GM19099 (cell line): ENCODE measurements around the gene LBHD1.

Source experiments
- POLR2A ChIP-seq: IDR thresholded peaks from 3 replicates; pipeline ENCODE4 v1.6.1; 2011; ENCODE audit warnings: low read depth; ENCODE audit not compliant: insufficient read length; ENCODE audit errors: extremely low read depth

LBHD1 gene

GRCh38 chr11:62648185-62648966 is 23.7 kb downstream of the LBHD1 start:
- TF ChIP-seq POLR2A: no peak

GRCh38 chr11:62647609-62648005 is 24.5 kb downstream of the LBHD1 start:
- no peak for TF ChIP-seq POLR2A

- TF ChIP-seq POLR2A: no peak
Measured at GRCh38 chr11:62646825-62647608, 25.1 kb downstream of the LBHD1 start.

GRCh38 chr11:62645946-62646824 is 25.9 kb downstream of the LBHD1 start, which contains the start of gene GANAB:
GANAB (minus strand) TSS chr11:62646613; CDS start chr11:62646599, 14 bp downstream.
- peak; percentile 94 for TF ChIP-seq POLR2A

GRCh38 chr11:62645671-62645945 is 26.5 kb downstream of the LBHD1 start:
- no peak for TF ChIP-seq POLR2A

- TF ChIP-seq POLR2A: no peak
Measured at GRCh38 chr11:62644220-62644619, 27.8 kb downstream of the LBHD1 start.

- no peak for TF ChIP-seq POLR2A
Measured at GRCh38 chr11:62632492-62632891, 39.6 kb downstream of the LBHD1 start.

GRCh38 chr11:62627713-62628112 is 44.4 kb downstream of the LBHD1 start:
- no peak for TF ChIP-seq POLR2A

- TF ChIP-seq POLR2A: no peak
Measured at GRCh38 chr11:62622476-62623089, 49.5 kb downstream of the LBHD1 start.

- TF ChIP-seq POLR2A: peak; percentile 84
Measured at GRCh38 chr11:62621567-62622470, 50.2 kb downstream of the LBHD1 start, which contains the start of gene B3GAT3. B3GAT3 (minus strand) TSS chr11:62621986; CDS start chr11:62621947, 39 bp downstream.

GRCh38 chr11:62621027-62621566 is 51.0 kb downstream of the LBHD1 start:
- TF ChIP-seq POLR2A: no peak

- no peak for TF ChIP-seq POLR2A
Measured at GRCh38 chr11:62615521-62615920, 56.5 kb downstream of the LBHD1 start.

GRCh38 chr11:62614275-62614674 is 57.8 kb downstream of the LBHD1 start:
- TF ChIP-seq POLR2A: no peak
